Ramos (cell line): Measurements from ENCODE around the gene TTC13.
"Not testable (repeated sequence)": the region's sequence is repeated elsewhere in the genome, so short reads cannot be mapped to it uniquely, and the experiment has no call there.

Experiments
- in situ Hi-C: fragments of 300-500 bp; cut with MboI; formaldehyde crosslinking; loops from one replicate; pipeline ENCODE4 v1.14.3; 2022; ENCODE audit warnings: low sequenced_read_pairs; ENCODE audit not compliant: unreplicated experiment

TTC13 gene

GRCh38 chr1:230978491-230979388 lies at the start of gene TTC13, which contains the start of gene ARV1:
TSS of gene TTC13 (minus strand) at chr1:230978861. CDS start at chr1:230978830, 31 bp downstream.
TSS of gene ARV1 (plus strand) at chr1:230979094. CDS start at chr1:230979106, 12 bp downstream.
- in situ Hi-C loops, result no loop called here

- in situ Hi-C loops, result no loop called here
These were observed 49.3 kb upstream of the TTC13 start for GRCh38 chr1:231027971-231028370.

GRCh38 chr1:231027136-231027925 lies 48.7 kb upstream of the TTC13 start:
- in situ Hi-C loops, result no loop called here

- in situ Hi-C loops, result no loop called here
These were observed 47.9 kb upstream of the TTC13 start for GRCh38 chr1:231026576-231026975.

GRCh38 chr1:231023150-231023549 lies 44.5 kb upstream of the TTC13 start:
- in situ Hi-C loops, result no loop called here

- in situ Hi-C loops, result not testable (repeated sequence)
These were observed 43.9 kb upstream of the TTC13 start for GRCh38 chr1:231022543-231022942.

GRCh38 chr1:231021540-231022031 lies 42.9 kb upstream of the TTC13 start:
- in situ Hi-C loops, result no loop called here

- in situ Hi-C loops, result no loop called here
These were observed 42.2 kb upstream of the TTC13 start for GRCh38 chr1:231020816-231021215.

- in situ Hi-C loops, result no loop called here
These were observed 41.5 kb upstream of the TTC13 start for GRCh38 chr1:231020139-231020601.

- in situ Hi-C loops, result no loop called here
These were observed 41.0 kb upstream of the TTC13 start for GRCh38 chr1:231019711-231020110.

- in situ Hi-C loops, result no loop called here
These were observed 38.3 kb upstream of the TTC13 start for GRCh38 chr1:231016966-231017365.

GRCh38 chr1:231016234-231016633 lies 37.6 kb upstream of the TTC13 start:
- in situ Hi-C loops, result no loop called here

- in situ Hi-C loops, result no loop called here
These were observed 34.8 kb upstream of the TTC13 start for GRCh38 chr1:231013391-231014015.

GRCh38 chr1:231011963-231012362 lies 33.3 kb upstream of the TTC13 start:
- in situ Hi-C loops, result no loop called here

GRCh38 chr1:231011360-231011759 lies 32.7 kb upstream of the TTC13 start:
- in situ Hi-C loops, result no loop called here

GRCh38 chr1:231007535-231007934 lies 28.9 kb upstream of the TTC13 start:
- in situ Hi-C loops, result not testable (repeated sequence)

- in situ Hi-C loops, result no loop called here
These were observed 23.2 kb upstream of the TTC13 start for GRCh38 chr1:231001892-231002291.

GRCh38 chr1:231000639-231001038 lies 22.0 kb upstream of the TTC13 start:
- in situ Hi-C loops, result no loop called here

GRCh38 chr1:231000201-231000600 lies 21.5 kb upstream of the TTC13 start:
- in situ Hi-C loops, result no loop called here

GRCh38 chr1:230994860-230995259 lies 16.2 kb upstream of the TTC13 start:
- in situ Hi-C loops, result no loop called here
